ENCODE results near the gene CCDC198.

CCDC198 gene

DNA sequence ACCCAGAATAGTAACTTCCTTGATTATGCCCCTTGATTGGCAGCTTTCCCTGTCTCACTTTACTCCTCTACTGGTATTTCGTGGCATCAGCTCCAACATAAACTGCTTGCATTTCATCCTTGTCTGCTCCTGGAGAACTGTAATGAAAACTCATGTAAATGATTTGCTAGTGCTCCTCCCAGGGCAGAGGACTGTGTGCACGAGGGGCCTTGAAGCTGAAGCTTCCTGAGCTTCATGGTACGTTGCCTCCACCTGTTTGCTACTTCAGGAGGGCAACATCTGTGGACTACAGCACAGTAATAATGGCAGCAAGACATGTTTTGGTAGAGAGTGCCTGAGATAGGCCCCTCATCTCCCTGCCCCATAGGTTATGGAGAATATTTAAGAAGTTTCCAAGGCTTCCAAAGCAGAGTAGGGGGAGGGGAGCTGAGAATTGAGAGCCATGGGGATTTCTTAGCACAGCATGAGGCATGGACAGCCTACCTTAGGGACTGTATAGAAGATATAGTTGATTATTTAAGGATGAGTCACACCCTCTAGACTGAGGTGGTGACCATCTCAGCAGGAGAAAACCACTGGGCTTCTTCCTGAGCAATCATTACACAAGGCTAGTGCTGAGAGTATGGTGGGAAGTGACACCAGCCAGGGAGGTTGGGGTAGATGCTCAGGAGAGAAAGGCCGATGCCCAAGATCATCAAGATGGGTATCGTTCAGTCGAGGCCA lies 29.5 kb downstream of the CCDC198 start:
- DNase-seq (ENCODE audit: low read depth in 2 of 2), result no peak

DNA sequence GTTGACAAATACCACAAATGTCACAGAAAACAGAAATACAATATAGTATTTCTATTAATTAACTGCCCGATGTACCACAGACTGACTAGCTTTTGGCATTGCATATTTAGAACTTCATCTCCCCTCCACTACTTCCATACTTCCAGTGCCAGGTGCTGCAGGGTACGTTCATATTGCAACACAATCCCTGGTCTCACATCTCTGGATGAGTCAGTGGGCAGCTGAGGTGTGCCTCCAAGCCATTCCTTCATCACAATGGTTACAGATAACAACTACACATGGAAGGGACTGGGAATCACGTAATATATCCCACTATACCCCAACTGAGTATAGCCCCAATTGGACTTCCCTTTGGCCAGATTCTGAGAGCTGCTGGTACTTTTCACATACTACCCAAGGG lies 31.1 kb downstream of the CCDC198 start:
- DNase-seq (ENCODE audit: low read depth in 2 of 2), result no peak

DNA sequence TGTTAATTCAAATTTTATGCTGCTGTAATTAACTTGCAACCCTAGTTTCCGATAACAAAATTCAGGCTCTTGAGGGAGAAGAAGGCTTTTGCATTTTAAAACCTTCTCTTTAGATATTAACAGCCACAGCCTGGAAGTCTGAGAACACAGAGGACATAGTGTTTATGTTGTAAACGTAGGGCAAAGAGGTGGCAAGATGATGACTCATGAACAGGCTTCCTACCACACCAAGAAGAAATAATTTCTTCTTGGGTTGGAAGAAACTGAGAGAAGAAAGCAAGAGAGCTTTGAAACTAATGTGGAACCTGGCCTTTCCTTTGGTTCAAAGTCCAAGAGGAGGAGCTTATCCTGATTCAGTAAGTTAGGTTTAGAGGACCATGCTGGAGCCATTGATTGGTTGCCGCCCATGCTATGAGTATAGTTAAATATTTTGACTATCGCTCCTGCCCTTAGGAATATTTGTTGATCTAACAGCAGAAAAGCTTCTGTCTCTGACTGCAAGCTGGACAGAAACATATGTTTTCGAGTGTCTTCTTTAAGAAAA lies 31.8 kb downstream of the CCDC198 start:
- DNase-seq (ENCODE audit: low read depth in 2 of 2), result no peak

DNA sequence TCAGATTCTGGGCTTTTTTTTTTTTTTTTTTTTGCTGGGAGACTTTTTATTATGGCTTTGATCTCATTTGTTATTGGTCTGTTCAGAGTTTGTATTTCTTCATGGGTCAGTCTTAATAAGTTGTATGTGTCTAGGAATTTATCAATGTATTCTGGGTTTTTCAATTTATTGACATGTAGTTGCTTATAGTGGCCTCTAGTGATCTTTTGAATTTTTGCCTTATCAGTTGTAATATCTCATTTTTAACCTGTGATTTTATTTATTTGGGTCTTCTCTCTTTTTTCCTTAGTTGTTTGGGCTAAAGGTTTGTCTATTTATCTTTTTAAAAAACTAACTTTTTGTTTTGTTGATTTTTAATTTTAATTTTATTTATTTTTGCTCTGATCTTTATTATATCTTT lies 57.7 kb downstream of the CCDC198 start:
- no peak for DNase-seq (ENCODE audit: low read depth in 2 of 2)

DNA sequence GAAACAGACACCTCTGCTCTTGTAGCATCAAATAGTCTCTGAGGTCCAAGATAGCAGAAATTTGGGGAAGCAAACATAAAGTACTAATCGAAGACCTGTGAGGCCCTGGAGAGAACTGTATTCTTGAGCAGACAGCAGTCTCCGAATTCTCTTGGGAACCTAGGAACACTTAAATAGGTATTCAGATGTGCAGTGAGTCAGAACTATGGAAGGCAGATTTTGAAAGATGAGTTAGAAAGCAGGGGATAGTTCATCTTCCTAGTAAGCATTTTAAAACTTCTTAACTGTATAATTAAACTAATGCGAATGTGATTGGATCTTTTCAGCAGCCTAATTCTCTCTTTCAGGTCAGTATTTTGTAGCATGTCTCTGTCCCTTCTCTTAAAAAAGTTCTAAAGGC lies 72.7 kb downstream of the CCDC198 start:
- no peak for DNase-seq (ENCODE audit: low read depth in 2 of 2)

DNA sequence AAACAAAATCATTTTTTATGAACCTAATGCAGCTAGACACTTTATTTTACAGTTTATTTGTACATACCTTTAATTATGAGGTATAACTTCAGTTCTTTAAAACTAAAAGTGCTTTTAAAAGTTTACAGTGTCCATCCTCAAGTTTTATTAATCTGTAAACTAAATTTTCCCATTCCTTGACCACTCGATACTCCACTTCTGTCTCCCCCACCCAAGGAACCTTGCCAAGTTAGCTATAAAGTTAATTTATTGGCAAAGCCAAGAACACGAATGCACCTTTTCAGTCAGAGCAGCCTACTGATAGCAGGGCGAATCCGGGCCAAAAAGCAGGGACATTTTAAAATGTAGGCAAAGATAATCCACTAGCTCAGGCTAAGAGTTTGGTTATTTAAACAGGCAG lies 73.6 kb downstream of the CCDC198 start:
- no peak for DNase-seq (ENCODE audit: low read depth in 2 of 2)

Measured in stimulated activated CD8-positive, alpha-beta memory T cell treated with anti-CD3 and anti-CD28 coated beads, Interleukin-15, amount 100 ng/mL, for 4 hours (primary cell).